GM12891 (cell line): ENCODE data around the gene EEF2K.

Experiments
- DNase-seq: peaks from one replicate; pipeline ENCODE4 v3.0.0; 2011; ENCODE audit warnings: low spot score; ENCODE audit not compliant: insufficient read length
- FAIRE-seq: peaks from 2 replicates; lab custom pipeline; 2011; peaks lifted over from hg19 to GRCh38; lab: Jason Lieb, UNC
- PAX5 ChIP-seq: IDR thresholded peaks from 2 replicates; pipeline ENCODE4 v1.6.1; 2011; ENCODE audit warnings: low read length, moderate library complexity, mild to moderate bottlenecking; ENCODE audit not compliant: insufficient read depth, severe bottlenecking
- POLR2A ChIP-seq: IDR thresholded peaks from 2 replicates; pipeline ENCODE4 v1.6.1; 2011; ENCODE audit warnings: low read depth, low read length, control low read depth
- POLR2AphosphoS5 ChIP-seq: IDR thresholded peaks from 2 replicates; pipeline ENCODE4 v1.6.1; 2011; ENCODE audit warnings: low read depth, low read length, control low read depth
- POU2F2 ChIP-seq: IDR thresholded peaks from 2 replicates; pipeline ENCODE4 v1.6.1; 2011; ENCODE audit warnings: low read depth, mild to moderate bottlenecking, control low read depth, low read length, moderate library complexity
- SPI1 ChIP-seq: IDR thresholded peaks from 2 replicates; pipeline ENCODE4 v1.6.1; 2011; ENCODE audit warnings: low read depth, low read length, control low read depth
- TAF1 ChIP-seq: IDR thresholded peaks from 2 replicates; pipeline ENCODE4 v1.6.1; 2011; ENCODE audit warnings: low read depth, low read length, control low read depth

The EEF2K gene

GRCh38 chr16:22265351-22265750 lies 59.3 kb downstream of the EEF2K start:
- TF ChIP-seq POU2F2 (no peak), POLR2A (no peak), SPI1 (no peak)
- no peak for FAIRE-seq

GRCh38 chr16:22266546-22266945 lies 60.5 kb downstream of the EEF2K start:
- FAIRE-seq (no peak), DNase-seq (no peak)
- no peak for TF ChIP-seq PAX5
- TF ChIP-seq POLR2A: no peak
- TF ChIP-seq TAF1: no peak
- no peak for TF ChIP-seq SPI1

More at GRCh38 chr16:22265351-22265750, 59.3 kb downstream of the EEF2K start:
- DNase-seq: no peak

GRCh38 chr16:22267764-22268163 lies 61.7 kb downstream of the EEF2K start:
- DNase-seq (no peak), FAIRE-seq (no peak)
- TF ChIP-seq POU2F2: no peak
- no peak for TF ChIP-seq SPI1

GRCh38 chr16:22270525-22270924 lies 64.4 kb downstream of the EEF2K start:
- FAIRE-seq: no peak
- TF ChIP-seq PAX5 (no peak), POLR2AphosphoS5 (no peak), SPI1 (no peak), POU2F2 (no peak), POLR2A (no peak), TAF1 (no peak)
- DNase-seq: no peak

GRCh38 chr16:22272870-22273650 lies 67.0 kb downstream of the EEF2K start:
- FAIRE-seq (no peak), DNase-seq (no peak)
- TF ChIP-seq POLR2AphosphoS5 (no peak), SPI1 (no peak), TAF1 (no peak), PAX5 (no peak), POLR2A (no peak), POU2F2 (no peak)

GRCh38 chr16:22274916-22275315 lies 68.8 kb downstream of the EEF2K start:
- FAIRE-seq (no peak), DNase-seq (no peak)
- no peak for TF ChIP-seq POU2F2
- no peak for TF ChIP-seq POLR2A
- no peak for TF ChIP-seq POLR2AphosphoS5
- TF ChIP-seq PAX5: no peak
- TF ChIP-seq TAF1: no peak
- TF ChIP-seq SPI1: no peak

- DNase-seq: no peak
- TF ChIP-seq POU2F2 (no peak), POLR2AphosphoS5 (no peak), PAX5 (no peak), TAF1 (no peak), SPI1 (no peak), POLR2A (no peak)
- no peak for FAIRE-seq
Observed at GRCh38 chr16:22278441-22279230, 72.6 kb downstream of the EEF2K start.

GRCh38 chr16:22282254-22282892 lies 76.3 kb downstream of the EEF2K start:
- TF ChIP-seq POLR2AphosphoS5: no peak
- DNase-seq (no peak), FAIRE-seq (no peak)

- no peak for FAIRE-seq
- DNase-seq: no peak
- no peak for TF ChIP-seq POU2F2
- TF ChIP-seq PAX5: no peak
- no peak for TF ChIP-seq SPI1
- TF ChIP-seq TAF1: no peak
- TF ChIP-seq POLR2AphosphoS5: no peak
- no peak for TF ChIP-seq POLR2A
Observed at GRCh38 chr16:22284637-22285036, 78.6 kb downstream of the EEF2K start.

- DNase-seq: no peak
- no peak for TF ChIP-seq POLR2A
- TF ChIP-seq TAF1: no peak
- no peak for TF ChIP-seq SPI1
- TF ChIP-seq POU2F2: no peak
- no peak for TF ChIP-seq PAX5
- TF ChIP-seq POLR2AphosphoS5: no peak
- no peak for FAIRE-seq
Observed at GRCh38 chr16:22285080-22285479, 79.0 kb downstream of the EEF2K start.

GRCh38 chr16:22291020-22291419 lies 84.9 kb downstream of the EEF2K start:
- no peak for DNase-seq
- FAIRE-seq: no peak
- no peak for TF ChIP-seq PAX5
- TF ChIP-seq POU2F2: no peak
- TF ChIP-seq POLR2A: no peak
- no peak for TF ChIP-seq TAF1
- TF ChIP-seq SPI1: no peak
- TF ChIP-seq POLR2AphosphoS5: no peak
